HG03280 (cell line): ENCODE results near the gene IKBIP.
"Not testable (repeated sequence)": the region's sequence is repeated elsewhere in the genome, so short reads cannot be mapped to it uniquely, and the experiment has no call there.

Experiments used
- ATAC-seq: cut with Tn5 transposase; IDR thresholded peaks from one replicate; pipeline ENCODE4 v1.9.1; 2021; ENCODE audit warnings: mild to moderate bottlenecking, moderate library complexity; ENCODE audit not compliant: unreplicated experiment

IKBIP gene

DNA sequence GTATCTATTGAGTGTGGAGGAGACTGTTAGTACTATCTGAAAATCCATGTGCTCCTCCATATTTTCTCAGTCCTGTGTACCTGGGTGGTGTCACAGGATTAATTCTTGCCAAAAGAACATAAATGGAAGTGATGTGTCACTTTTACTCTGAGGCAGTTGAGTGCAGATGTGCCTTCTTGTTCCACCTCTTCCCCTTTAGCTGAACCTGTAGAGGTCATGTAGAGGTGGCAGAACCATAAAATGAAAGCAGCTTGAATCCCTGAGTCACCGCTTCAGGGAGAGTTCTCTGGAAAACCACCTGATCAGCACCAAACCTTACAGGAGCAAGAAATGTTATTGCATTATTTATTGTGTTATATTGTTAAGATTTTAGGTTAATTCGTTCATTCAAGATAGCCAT is 65.8 kb downstream of the IKBIP start:
- no peak for ATAC-seq

DNA sequence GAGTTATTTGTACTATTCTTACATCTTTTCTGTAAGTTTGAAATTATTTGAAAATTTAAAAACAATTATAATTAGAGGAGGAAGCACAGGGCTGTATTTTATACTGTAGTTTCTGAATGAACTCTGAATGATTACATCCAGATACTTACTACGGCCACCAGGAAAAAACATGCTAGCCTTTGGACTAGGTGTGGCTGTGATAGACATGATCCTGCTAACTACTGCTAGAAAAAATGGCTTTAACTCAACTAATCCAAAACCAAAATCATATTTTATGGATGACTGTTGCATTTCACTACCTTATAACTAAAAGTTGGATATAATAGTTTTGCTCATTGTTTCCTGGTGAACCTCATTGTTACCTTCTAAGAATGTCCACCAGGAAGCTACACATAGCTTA is 66.2 kb downstream of the IKBIP start:
- no peak for ATAC-seq

GRCh38 chr12:98576795-98577194 is 67.8 kb downstream of the IKBIP start:
- ATAC-seq, result not testable (repeated sequence)

DNA sequence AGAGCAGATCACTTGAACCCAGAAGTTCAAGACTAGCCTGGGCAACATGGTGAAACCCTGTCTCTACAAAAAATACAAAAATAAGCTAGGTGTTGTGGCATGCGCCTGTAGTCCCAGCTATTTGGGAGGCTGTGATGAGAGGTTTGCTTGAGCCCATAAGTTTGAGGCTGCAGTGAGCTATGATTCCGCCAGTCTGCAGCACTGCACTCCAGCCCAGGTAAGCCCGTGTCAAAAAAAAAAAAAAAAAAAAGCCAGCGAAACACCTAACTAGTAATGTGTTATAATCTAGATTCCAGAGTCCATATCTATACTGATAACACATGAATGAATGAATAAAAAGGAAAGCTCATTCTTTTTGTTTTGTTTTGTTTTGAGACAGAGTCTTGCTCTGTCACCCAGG is 69.6 kb downstream of the IKBIP start:
- ATAC-seq, result no peak
